Measurements from ENCODE around the gene PJA2. TPM values are rescaled to one million over a fixed set of nuclear protein-coding genes. Genes with fewer than 3 reads are reported as not detected.
A peak's percentile ranks its signal among the peaks of the same experiment; 100 is the strongest.

PJA2 gene
- total RNA-seq, 1 donor from 2014 or later = 198 TPM

- DNase-seq = no peak
These were observed 60.4 kb downstream of the PJA2 start for GRCh38 chr5:109349388-109349787.

- no peak for DNase-seq
These were observed 62.4 kb downstream of the PJA2 start for GRCh38 chr5:109347252-109347888.

GRCh38 chr5:109345699-109346098, 64.1 kb downstream of the PJA2 start:
- no peak for DNase-seq

- no peak for DNase-seq
These were observed 69.4 kb downstream of the PJA2 start for GRCh38 chr5:109340351-109340750.

GRCh38 chr5:109335114-109335513, 74.7 kb downstream of the PJA2 start:
- DNase-seq = peak; percentile 92

GRCh38 chr5:109334056-109334455, 75.7 kb downstream of the PJA2 start:
- DNase-seq = no peak

- peak; percentile 81 for DNase-seq
These were observed 80.2 kb downstream of the PJA2 start for GRCh38 chr5:109329333-109330237.

- DNase-seq = no peak
These were observed 81.1 kb downstream of the PJA2 start for GRCh38 chr5:109328626-109329025.

GRCh38 chr5:109327570-109327969, 82.2 kb downstream of the PJA2 start:
- no peak for DNase-seq

GRCh38 chr5:109326919-109327318, 82.9 kb downstream of the PJA2 start:
- DNase-seq = no peak

- no peak for DNase-seq
These were observed 84.3 kb downstream of the PJA2 start for GRCh38 chr5:109325456-109325855.

- no peak for DNase-seq
These were observed 84.8 kb downstream of the PJA2 start for GRCh38 chr5:109324931-109325330.

- DNase-seq = no peak
These were observed 85.4 kb downstream of the PJA2 start for GRCh38 chr5:109324351-109324750.

- DNase-seq = no peak
These were observed 87.1 kb downstream of the PJA2 start for GRCh38 chr5:109322694-109323093.

GRCh38 chr5:109319351-109319750, 90.4 kb downstream of the PJA2 start:
- DNase-seq = no peak

GRCh38 chr5:109318455-109319108, 91.2 kb downstream of the PJA2 start:
- no peak for DNase-seq

- DNase-seq = no peak
These were observed 93.1 kb downstream of the PJA2 start for GRCh38 chr5:109316634-109317033.

GRCh38 chr5:109315245-109315644, 94.5 kb downstream of the PJA2 start:
- no peak for DNase-seq

GRCh38 chr5:109313127-109313526, 96.6 kb downstream of the PJA2 start:
- no peak for DNase-seq

GRCh38 chr5:109312695-109313094, 97.1 kb downstream of the PJA2 start:
- DNase-seq = no peak

- no peak for DNase-seq
These were observed 99.5 kb downstream of the PJA2 start for GRCh38 chr5:109310315-109310714.

GRCh38 chr5:109309326-109310063, 100.3 kb downstream of the PJA2 start:
- peak; percentile 60 for DNase-seq

Data from tongue (tissue), 2 donors.